ENCODE results near the gene EFHC1.

EFHC1 gene

DNA sequence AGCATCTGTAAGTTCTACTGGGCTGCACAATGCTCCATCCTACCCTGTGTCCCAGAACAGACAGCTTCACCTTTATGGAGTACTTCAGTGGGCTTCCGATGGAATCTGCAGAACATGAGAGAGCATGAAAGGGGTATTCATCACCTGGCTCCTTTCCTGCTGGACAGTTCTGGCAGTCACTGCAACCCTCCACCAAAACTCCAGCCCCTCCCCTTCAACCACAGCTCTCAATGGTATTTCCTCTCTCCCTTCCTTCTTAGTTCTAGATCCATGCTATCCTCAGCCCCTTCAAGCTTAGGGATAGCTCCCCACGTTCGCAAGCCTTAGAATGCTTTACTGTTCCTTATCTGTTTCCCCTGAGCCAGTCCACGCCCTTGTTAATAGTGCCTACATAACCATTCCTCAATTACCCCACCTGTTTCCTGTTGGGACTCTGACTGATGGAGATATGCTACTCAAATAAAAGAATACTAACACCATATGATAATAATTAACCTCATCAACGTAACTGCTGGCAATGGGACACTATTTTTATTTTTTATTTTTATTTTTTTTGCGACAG is 130.0 kb downstream of the EFHC1 start:
- DNase-seq (no peak), ATAC-seq (replicated peaks) (no peak)
- no peak overlapping the region for H3K27ac Mint-ChIP-seq
- no peaks in the 10 kb centered on the region for H3K9me3 Mint-ChIP-seq
- peaks cover 2% of the 10 kb centered on the region for H3K36me3 Mint-ChIP-seq (ENCODE audit: insufficient read depth)
- H3K27me3 Mint-ChIP-seq: no peaks in the 10 kb centered on the region
- H3K4me3 Mint-ChIP-seq: no peak overlapping the region
- H3K4me1 Mint-ChIP-seq (ENCODE audit: low read depth in 2 of 2): peaks cover 52 to 73% of the 10 kb centered on the region in 2 donors

DNA sequence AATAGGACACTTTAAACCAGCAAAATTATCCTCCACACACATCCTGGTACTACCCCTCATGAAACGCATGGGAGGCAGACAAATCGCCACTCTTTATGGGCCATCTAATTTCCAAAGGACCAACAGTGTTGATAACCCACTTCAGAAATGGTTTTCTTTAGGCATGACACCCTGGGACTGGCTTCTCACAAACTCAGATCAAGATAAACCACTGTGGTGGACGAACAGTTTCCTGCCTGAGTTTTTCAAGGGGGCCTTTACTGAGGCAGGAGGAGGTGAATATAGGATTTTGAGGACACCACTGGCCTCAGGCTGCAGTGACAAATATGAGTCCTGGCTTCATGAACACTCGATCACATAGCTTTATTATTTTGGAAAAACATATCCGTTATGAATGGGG is 130.7 kb downstream of the EFHC1 start:
- no peak overlapping the region for H3K27ac Mint-ChIP-seq
- peaks cover 52 to 69% of the 10 kb centered on the region in 2 donors for H3K4me1 Mint-ChIP-seq (ENCODE audit: low read depth in 2 of 2)
- H3K27me3 Mint-ChIP-seq: no peaks in the 10 kb centered on the region
- H3K36me3 Mint-ChIP-seq (ENCODE audit: insufficient read depth): peaks cover 1% of the 10 kb centered on the region
- no peaks in the 10 kb centered on the region for H3K9me3 Mint-ChIP-seq
- DNase-seq: no peak
- no peak overlapping the region for H3K4me3 Mint-ChIP-seq
- no peak for ATAC-seq (replicated peaks)

DNA sequence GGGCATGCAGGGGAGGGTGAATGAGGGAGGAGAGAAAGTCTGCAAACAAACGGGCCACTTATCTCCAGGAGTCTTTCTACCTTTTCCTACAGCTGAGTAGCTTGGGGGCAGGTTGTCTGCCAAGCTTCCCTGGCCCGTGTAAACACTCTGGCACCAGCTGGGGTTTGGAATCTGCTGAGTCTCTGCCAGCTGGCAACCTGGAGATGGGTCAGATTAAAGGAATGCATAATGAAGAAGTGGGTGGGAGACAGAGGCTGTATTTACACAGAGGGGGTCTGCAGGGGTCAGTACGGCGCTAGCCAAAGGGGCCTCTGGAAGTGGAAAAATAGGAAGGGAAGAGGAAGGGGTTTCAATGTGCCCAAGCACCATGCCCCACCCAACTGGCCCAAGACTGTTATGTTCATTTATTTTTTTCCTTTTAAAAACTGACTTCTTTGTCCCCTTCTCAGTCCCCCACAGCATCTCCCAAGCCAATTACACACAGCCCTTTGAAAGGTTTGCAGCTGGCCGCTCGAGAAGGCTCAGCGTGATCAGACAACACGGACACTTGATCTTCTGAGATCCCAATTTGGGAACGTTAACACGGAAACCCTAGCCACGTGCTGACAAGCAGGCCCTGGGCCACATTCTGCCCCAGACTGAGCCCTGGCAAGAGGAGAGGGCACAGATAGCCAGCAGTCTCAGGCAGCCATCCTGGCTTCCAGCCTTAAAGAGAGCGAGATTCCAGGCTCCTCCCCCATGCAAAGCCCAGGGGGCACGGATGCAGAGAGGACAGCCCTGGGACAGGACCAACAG is 131.5 kb downstream of the EFHC1 start:
- H3K27ac Mint-ChIP-seq: peak overlapping the region; percentile 51 to 64

DNA sequence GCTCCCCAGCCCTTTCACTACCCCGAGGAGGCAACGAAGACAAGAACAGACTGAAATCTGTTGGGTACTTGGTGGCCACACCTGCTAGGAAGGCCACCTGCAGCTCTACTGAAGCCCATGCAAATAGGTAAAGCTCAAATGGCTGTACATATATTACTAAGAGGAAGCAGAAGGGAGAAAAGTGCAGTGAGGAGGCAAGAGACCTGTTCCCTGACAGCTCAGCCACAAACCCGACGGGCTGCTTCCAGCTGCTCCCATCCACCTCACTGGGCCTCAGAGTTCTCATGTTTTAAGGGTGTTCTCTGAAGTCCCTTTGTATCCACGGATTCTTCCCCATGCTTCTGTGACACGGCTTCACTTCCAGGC is 132.1 kb downstream of the EFHC1 start:
- H3K4me1 Mint-ChIP-seq (ENCODE audit: low read depth in 2 of 2): peaks cover 43 to 59% of the 10 kb centered on the region in 2 donors
- no peak for DNase-seq
- no peak for ATAC-seq (replicated peaks)
- H3K27ac Mint-ChIP-seq: peak overlapping the region; percentile 51 to 64
- no peak overlapping the region for H3K4me3 Mint-ChIP-seq
- H3K27me3 Mint-ChIP-seq: no peaks in the 10 kb centered on the region
- H3K9me3 Mint-ChIP-seq: no peaks in the 10 kb centered on the region
- peaks cover 5% of the 10 kb centered on the region for H3K36me3 Mint-ChIP-seq (ENCODE audit: insufficient read depth)

More for the DNA sequence above, 131.5 kb downstream of the EFHC1 start:
- Mint-ChIP-seq H3K27me3 (no peaks in the 10 kb centered on the region), H3K4me3 (no peak overlapping the region), H3K36me3 (ENCODE audit: insufficient read depth) (peaks cover 3% of the 10 kb centered on the region), H3K4me1 (ENCODE audit: low read depth in 2 of 2) (peaks cover 47 to 63% of the 10 kb centered on the region in 2 donors), H3K9me3 (no peaks in the 10 kb centered on the region)
- ATAC-seq (replicated peaks) (no peak), DNase-seq (no peak)

DNA sequence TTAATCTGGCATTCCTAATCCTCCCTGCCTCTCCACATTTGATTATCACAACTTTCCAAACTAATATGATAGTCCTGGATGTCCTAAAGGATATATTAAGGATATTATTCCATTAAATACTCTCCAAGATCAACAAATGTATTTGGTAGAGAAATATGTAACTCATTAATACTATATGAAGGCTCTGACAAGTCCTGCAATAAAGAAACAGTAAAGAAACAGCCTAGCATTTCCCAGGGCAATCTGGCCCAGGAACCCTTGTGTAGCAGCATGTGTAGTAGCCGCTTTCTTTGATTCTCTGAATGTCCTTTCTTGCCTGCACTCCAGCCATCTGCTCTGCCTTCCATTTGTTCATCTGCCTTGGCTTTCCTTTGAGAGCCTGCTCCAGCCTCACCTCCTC is 133.0 kb downstream of the EFHC1 start:
- Mint-ChIP-seq H3K36me3 (ENCODE audit: insufficient read depth) (peaks cover 5% of the 10 kb centered on the region), H3K27me3 (no peaks in the 10 kb centered on the region), H3K9me3 (no peaks in the 10 kb centered on the region), H3K4me3 (no peak overlapping the region), H3K4me1 (ENCODE audit: low read depth in 2 of 2) (peaks cover 39 to 59% of the 10 kb centered on the region in 2 donors), H3K27ac (peak overlapping the region; percentile 51 to 64)
- ATAC-seq (replicated peaks) (no peak), DNase-seq (no peak)

DNA sequence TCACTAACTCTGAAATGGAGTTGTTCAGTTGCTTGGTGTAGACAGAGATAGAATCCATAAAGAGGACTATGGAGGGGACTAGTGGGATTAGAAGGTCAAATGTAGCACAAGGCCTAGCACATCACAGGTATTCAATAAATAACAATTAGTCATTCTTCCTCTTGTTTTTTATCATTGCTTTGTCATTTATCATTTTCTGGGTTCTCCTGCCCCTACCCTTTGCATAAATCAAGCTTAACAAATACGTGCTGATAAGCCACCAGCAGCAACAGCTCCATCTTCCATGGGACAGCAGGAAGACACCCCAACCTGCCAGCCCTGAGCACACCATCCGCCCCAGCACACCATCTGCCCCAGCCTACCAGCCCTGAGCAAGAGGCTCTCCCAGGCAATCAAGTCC is 133.6 kb downstream of the EFHC1 start:
- H3K27me3 Mint-ChIP-seq: no peaks in the 10 kb centered on the region
- H3K36me3 Mint-ChIP-seq (ENCODE audit: insufficient read depth): peaks cover 5% of the 10 kb centered on the region
- no peaks in the 10 kb centered on the region for H3K9me3 Mint-ChIP-seq
- peaks cover 34 to 63% of the 10 kb centered on the region in 2 donors for H3K4me1 Mint-ChIP-seq (ENCODE audit: low read depth in 2 of 2)
- no peak overlapping the region for H3K4me3 Mint-ChIP-seq
- ATAC-seq (replicated peaks) (no peak), DNase-seq (no peak)
- peak overlapping the region in 1 of 2 donors; percentile 64 for H3K27ac Mint-ChIP-seq

DNA sequence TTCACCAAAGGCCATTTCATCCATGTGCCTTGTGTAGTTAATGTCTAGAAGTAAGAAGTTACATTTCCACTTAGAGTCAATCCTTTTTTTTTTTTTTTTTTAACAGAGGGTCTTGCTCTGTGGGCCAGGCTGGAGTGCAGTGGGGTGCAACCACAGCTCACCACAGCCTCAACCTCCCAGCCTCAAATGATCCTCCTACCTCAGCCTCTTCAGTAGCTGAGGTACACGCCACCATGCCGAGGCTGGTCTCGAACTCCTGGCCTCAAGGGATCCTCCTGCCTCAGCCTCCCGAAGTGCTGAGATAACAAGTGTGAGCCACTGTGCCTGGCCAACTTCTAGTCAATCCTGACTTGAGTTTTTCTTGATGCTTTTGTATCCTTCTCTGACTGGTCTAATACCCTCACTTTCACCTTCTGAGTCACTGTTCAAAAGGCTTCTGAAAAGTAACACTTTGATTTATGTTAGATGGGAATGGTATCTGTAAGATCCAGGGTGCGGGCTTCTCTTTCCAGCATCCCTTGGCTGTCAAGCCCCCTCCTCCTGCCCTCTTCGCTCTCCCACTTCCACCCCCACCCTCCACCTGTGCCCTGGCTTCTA is 134.6 kb downstream of the EFHC1 start:
- Mint-ChIP-seq H3K4me3 (no peak overlapping the region), H3K9me3 (no peaks in the 10 kb centered on the region), H3K36me3 (ENCODE audit: insufficient read depth) (peaks cover 5% of the 10 kb centered on the region), H3K27me3 (no peaks in the 10 kb centered on the region), H3K27ac (peak overlapping the region in 1 of 2 donors; percentile 68), H3K4me1 (ENCODE audit: low read depth in 2 of 2) (peaks cover 36 to 64% of the 10 kb centered on the region in 2 donors)
- ATAC-seq (replicated peaks) (no peak), DNase-seq (no peak)

DNA sequence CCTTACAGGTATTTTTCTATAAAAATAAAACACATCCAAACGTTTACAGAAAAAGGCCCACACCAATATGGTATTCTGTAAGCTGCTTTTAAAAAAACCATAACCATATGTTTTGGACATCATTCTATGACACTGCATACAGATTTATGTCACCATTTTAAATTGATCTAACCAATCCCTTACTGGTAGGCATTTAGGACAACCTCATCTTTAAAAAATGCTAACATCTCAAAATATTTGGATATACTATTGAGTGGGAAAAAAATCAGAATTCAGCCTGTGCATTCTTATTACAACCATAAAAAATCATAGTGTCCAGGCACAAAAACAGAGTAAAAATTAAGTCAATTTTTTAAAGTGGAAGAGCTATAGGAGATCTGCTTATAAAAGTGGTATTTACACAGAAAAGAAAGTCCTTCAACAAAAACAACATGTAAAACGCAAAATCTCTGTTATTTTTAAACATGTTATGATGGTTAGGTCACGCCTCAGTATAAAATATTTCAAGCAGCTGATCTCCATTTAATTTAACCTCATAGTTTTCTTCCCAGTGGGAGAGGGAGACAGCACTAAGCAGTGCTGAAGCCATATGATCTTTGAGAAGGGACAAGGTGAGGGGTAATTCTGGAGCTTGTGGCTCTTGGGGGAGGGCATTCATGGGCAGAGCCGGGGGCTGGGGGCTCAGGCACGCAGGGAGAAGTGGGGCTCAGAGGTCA is 135.5 kb downstream of the EFHC1 start:
- DNase-seq: no peak
- H3K27ac Mint-ChIP-seq: peak overlapping the region in 1 of 2 donors; percentile 54
- H3K9me3 Mint-ChIP-seq: no peaks in the 10 kb centered on the region

DNA sequence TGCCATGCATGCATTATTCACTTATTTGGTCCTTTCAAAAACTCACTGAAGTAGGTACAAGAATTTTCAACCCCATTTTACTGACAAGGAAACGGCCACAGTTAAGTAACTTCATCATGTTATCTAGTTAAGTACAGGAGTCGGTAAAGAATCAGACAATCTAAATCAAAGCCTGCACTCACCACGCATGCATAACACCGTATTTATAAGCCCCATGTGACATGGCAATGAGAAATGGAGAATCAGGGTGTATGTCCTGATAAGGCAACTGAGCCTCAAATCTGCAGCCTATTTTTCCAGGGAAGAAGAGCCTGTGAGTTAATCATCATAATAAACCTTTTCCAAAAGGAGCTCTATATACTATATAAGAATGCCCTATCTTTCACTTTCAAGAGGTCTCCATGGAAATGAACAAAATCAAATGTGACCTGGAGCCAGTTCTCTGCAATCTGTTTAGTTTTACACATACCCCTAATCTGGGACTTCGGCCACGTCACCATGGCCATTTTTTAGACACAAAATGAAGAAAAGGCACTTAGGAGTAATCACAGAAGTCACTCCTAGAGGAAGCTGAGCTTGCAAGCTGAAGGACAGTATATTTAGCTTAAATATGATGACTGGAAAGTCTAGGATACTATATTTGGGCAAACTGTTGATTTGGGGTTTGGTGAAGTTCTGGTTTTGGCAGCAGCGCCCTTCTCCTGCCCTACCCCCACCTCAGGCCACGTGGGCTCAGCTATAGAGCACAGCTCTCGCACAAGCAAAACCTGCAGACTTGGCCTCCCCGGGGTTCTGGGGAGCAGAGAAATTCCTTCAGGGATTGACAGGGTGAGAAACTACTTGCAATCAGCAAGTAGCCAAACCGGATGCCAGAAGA is 137.5 kb downstream of the EFHC1 start:
- no peak for ATAC-seq (replicated peaks)
- no peak for DNase-seq
- peaks cover 16 to 41% of the 10 kb centered on the region in 2 donors for H3K4me1 Mint-ChIP-seq (ENCODE audit: low read depth in 2 of 2)
- no peaks in the 10 kb centered on the region for H3K9me3 Mint-ChIP-seq
- H3K4me3 Mint-ChIP-seq: no peak overlapping the region
- H3K27me3 Mint-ChIP-seq: no peaks in the 10 kb centered on the region
- peaks cover 5% of the 10 kb centered on the region for H3K36me3 Mint-ChIP-seq (ENCODE audit: insufficient read depth)
- H3K27ac Mint-ChIP-seq: no peak overlapping the region

More for the DNA sequence above, 135.5 kb downstream of the EFHC1 start:
- Mint-ChIP-seq H3K4me3 (no peak overlapping the region), H3K4me1 (ENCODE audit: low read depth in 2 of 2) (peaks cover 32 to 58% of the 10 kb centered on the region in 2 donors), H3K27me3 (no peaks in the 10 kb centered on the region), H3K36me3 (ENCODE audit: insufficient read depth) (peaks cover 5% of the 10 kb centered on the region)
- no peak for ATAC-seq (replicated peaks)

DNA sequence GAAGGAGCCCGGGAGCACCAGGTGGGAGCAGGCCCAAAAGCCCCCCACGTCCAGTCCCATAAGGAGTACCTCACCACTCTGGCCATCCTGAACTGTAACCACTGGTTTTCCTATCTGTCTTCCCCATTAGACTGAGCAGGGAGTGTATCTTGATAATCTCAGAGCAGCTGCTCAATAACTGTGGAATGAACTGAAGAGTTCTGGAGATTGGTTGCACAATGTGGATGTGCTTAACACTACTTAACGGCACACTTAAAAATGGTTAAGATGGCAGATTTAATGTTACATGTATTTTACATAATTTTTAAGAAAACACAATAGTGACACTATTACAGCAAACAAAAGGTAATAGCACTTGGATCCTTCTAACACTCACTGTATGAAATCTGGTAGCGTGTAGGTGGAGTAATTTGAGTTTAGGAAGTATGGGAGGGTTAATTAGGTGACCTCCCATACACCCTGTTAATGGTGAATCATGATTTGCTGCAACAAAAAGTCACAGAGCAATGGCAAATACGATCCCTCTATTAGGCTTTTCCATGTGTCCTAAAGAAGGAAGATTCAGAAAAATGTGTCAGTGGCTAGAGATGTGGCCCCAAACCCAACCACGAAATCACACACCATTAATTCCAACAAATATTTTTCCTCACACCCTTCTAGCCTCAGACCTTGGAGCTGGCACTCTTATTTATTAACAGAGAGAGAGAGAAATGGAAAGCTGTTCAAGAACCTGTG is 138.3 kb downstream of the EFHC1 start:
- Mint-ChIP-seq H3K4me1 (ENCODE audit: low read depth in 2 of 2) (peaks cover 10 to 39% of the 10 kb centered on the region in 2 donors), H3K27me3 (no peaks in the 10 kb centered on the region), H3K36me3 (ENCODE audit: insufficient read depth) (peaks cover 5% of the 10 kb centered on the region), H3K9me3 (no peaks in the 10 kb centered on the region), H3K4me3 (no peak overlapping the region), H3K27ac (peak overlapping the region in 1 of 2 donors; percentile 25)
- DNase-seq (no peak), ATAC-seq (replicated peaks) (no peak)

DNA sequence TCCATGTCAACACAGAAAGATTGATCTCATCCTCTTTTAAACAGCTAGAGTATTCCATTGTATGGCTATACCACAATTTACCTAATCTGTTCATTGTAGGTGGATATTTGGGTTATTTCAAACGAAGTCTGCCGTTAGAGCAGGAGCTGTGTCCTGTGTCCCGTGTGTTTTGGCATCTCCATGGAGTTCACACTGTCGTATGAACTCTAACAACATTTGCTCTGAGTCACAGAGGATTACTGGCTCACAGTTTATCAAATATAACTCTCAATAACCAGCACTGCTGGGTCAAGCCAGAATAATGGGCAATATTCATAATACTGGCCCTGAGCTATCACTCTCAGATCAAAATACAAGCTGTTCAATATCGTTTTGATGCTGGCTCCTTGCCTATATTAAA is 140.3 kb downstream of the EFHC1 start:
- DNase-seq (no peak), ATAC-seq (replicated peaks) (no peak)
- H3K27ac Mint-ChIP-seq: no peak overlapping the region
- H3K4me1 Mint-ChIP-seq (ENCODE audit: low read depth in 2 of 2): peaks cover 18 to 45% of the 10 kb centered on the region in 2 donors
- H3K4me3 Mint-ChIP-seq: no peak overlapping the region
- no peaks in the 10 kb centered on the region for H3K27me3 Mint-ChIP-seq
- H3K36me3 Mint-ChIP-seq (ENCODE audit: insufficient read depth): peaks cover 5% of the 10 kb centered on the region
- H3K9me3 Mint-ChIP-seq: no peaks in the 10 kb centered on the region

DNA sequence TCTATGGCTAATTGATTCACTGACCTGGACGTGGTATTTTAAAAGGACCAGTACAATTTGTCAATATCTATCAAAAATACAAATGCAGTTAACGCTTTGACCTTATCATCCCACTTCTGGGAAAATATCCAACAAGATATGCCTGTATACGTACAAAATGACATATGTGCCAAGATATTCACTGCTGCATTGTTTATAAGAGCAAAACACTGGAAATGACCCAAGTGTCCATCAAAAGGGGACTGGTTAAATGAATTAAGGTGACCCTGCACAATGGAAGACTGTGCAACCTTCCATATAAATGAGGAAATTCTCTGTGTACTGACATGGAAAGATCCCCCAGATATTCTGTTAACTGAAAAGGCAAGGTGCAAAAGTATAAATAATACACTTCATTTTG is 142.8 kb downstream of the EFHC1 start:
- H3K4me1 Mint-ChIP-seq (ENCODE audit: low read depth in 2 of 2): peaks cover 26 to 56% of the 10 kb centered on the region in 2 donors
- H3K9me3 Mint-ChIP-seq: no peaks in the 10 kb centered on the region
- ATAC-seq (replicated peaks): no peak
- H3K4me3 Mint-ChIP-seq: no peak overlapping the region
- DNase-seq: no peak
- no peaks in the 10 kb centered on the region for H3K36me3 Mint-ChIP-seq (ENCODE audit: insufficient read depth)
- H3K27me3 Mint-ChIP-seq: no peaks in the 10 kb centered on the region
- H3K27ac Mint-ChIP-seq: no peak overlapping the region
